Brain microvascular endothelial cell (primary cell): Measurements from ENCODE around the gene NCOR1.
A peak's percentile ranks its signal among the peaks of the same experiment; 100 is the strongest.

Experiments used
- DNase-seq: peaks from one replicate; pipeline ENCODE4 v3.0.0-alpha.2; 2020
- H3K27ac ChIP-seq: fragments of 250-450 bp; sonication (Bioruptor Pico); 2 replicates; pipeline ENCODE4 v1.5.1; 2020; ENCODE audit warnings: mild to moderate bottlenecking, moderate library complexity
- H3K27me3 ChIP-seq: fragments of 250-450 bp; sonication (Bioruptor Pico); replicated peaks from 2 replicates; pipeline ENCODE4 v1.5.1; 2020; ENCODE audit warnings: mild to moderate bottlenecking
- H3K36me3 ChIP-seq: fragments of 250-450 bp; sonication (Bioruptor Pico); replicated peaks from 2 replicates; pipeline ENCODE4 v1.5.1; 2020; ENCODE audit warnings: mild to moderate bottlenecking
- H3K4me3 ChIP-seq: 2 replicates; pipeline ENCODE4 v1.5.1; 2011; ENCODE audit warnings: low read depth, mild to moderate bottlenecking, control low read depth, low read length, moderate library complexity
- in situ Hi-C: cut with HindIII; loops from 2 replicates; pipeline ENCODE4 v1.10.0; 2017; ENCODE audit warnings: low sequenced_read_pairs, low pct_ligation_motif_present
- TF ChIP-seq, protein P1 (sequence below): IDR thresholded peaks from 2 replicates; pipeline ENCODE4 v1.5.1; 2011; ENCODE audit warnings: low read depth, mild to moderate bottlenecking, moderate library complexity, low read length, control low read depth, inconsistent platforms; ENCODE audit errors: missing control alignments

Gene NCOR1

DNA sequence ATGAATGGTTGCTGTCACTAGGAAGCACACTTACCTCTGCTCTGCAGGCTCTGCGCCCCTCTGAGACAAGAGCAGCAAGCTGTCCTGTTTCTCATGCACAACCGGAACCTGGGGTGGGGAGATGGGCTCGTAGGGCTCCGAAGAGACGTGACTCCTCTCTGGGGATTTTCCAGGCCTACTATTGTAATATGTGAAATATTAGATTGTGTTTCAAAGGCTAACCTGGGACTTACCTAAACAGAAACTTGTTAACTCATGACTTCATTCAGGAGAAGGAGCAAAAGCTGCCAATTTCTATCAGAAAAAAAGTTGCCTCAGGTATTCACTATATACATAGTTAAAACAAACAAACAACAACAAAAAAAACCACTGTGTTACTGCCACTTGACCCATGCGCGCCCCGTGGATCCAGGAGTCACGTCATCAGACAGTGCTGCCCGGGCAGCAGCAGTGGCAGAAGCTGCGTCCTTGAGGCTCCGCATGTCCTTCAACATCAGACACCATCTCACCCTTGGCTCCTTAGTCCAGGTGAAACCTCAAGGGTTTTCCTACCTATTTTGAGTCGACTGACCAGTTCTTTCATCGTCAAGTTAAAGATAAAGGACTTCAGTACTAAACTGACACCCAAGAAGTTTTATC is 166.4 kb downstream of the NCOR1 start:
- TF ChIP-seq, protein P1, sequence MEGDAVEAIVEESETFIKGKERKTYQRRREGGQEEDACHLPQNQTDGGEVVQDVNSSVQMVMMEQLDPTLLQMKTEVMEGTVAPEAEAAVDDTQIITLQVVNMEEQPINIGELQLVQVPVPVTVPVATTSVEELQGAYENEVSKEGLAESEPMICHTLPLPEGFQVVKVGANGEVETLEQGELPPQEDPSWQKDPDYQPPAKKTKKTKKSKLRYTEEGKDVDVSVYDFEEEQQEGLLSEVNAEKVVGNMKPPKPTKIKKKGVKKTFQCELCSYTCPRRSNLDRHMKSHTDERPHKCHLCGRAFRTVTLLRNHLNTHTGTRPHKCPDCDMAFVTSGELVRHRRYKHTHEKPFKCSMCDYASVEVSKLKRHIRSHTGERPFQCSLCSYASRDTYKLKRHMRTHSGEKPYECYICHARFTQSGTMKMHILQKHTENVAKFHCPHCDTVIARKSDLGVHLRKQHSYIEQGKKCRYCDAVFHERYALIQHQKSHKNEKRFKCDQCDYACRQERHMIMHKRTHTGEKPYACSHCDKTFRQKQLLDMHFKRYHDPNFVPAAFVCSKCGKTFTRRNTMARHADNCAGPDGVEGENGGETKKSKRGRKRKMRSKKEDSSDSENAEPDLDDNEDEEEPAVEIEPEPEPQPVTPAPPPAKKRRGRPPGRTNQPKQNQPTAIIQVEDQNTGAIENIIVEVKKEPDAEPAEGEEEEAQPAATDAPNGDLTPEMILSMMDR, result no peak
- in situ Hi-C loops, result no loop called here
- Histone ChIP-seq H3K27me3 (no peaks in the 10 kb centered on the region), H3K27ac (no peak overlapping the region), H3K36me3 (peaks cover 30% of the 10 kb centered on the region), H3K4me3 (no peak overlapping the region)
- no peak for DNase-seq

DNA sequence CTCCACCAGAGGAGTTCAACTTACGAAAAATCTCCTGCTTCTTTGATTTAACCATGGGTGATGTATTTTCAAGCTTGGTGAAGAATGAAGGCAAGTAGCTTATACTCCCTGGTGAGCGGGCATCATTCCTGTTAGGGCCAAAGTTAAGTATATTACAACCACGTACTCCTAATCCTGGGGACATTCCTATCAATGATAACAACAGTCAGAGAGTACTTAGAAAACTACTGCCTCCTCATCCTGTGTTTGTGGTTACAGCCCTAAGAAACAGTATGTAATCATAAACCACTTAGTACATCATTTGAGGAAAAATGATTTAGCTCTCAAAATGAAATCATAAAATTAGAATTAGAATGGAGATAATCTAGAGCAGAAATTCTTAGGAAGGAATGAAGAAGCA is 168.4 kb downstream of the NCOR1 start:
- H3K4me3 ChIP-seq, result no peak overlapping the region
- peaks cover 42% of the 10 kb centered on the region for H3K36me3 ChIP-seq
- TF ChIP-seq, protein P1, result no peak
- in situ Hi-C loops, result no loop called here
- peak; percentile 22 for DNase-seq
- H3K27me3 ChIP-seq, result no peaks in the 10 kb centered on the region
- H3K27ac ChIP-seq, result no peak overlapping the region

DNA sequence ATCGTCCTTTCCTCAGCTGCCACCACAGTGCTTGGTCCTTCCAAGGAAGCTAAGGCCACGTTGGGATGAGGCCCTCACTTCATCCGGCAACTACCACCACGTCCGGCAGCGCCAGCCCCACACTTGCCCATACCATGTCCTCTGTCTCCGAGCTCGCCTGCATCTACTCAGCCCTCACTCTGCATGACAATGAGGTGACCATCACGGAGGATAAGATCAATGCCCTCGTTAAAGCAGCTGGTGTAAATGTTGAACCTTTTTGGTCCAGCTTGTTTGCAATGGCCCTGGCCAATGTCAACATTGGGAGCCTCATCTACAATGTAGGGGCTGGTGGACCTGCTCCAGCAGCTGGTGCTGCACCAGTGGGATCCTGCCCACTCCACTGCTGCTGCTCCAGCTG is 170.8 kb downstream of the NCOR1 start:
- no peak for DNase-seq
- TF ChIP-seq, protein P1, result no peak
- peaks cover 54% of the 10 kb centered on the region for H3K36me3 ChIP-seq
- no peak overlapping the region for H3K4me3 ChIP-seq
- no peaks in the 10 kb centered on the region for H3K27me3 ChIP-seq
- in situ Hi-C loops, result no loop called here
- H3K27ac ChIP-seq, result no peak overlapping the region

DNA sequence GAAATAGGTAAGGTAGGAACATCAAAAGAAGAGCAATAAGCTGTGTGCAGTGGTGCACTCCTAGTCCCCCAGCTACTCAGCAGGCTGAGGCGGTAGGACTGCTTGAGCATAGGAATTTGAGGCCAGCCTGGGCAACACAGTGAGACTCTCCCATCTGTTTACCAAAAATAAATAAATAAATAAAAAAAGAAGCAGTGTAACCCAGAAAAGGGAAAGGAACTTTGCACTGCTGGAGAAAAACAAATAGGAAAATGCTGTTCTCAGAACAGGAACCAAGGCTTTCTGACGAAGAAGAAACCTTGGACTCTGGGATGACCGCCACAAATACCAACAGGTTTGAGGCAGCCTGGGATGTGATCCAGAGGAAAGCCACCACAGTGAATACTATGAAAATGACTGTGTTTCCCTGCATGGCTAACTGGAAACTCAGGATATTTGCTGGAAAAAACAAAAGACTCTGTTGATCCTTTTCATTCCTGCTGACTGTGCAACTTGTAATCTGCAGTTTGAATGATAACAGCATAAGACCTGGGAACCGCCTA is 174.6 kb downstream of the NCOR1 start:
- DNase-seq, result peak; percentile 57
- Histone ChIP-seq H3K4me3 (no peak overlapping the region), H3K36me3 (peaks cover 59% of the 10 kb centered on the region), H3K27ac (no peak overlapping the region), H3K27me3 (no peaks in the 10 kb centered on the region)
- TF ChIP-seq, protein P1, result no peak
- in situ Hi-C loops, result no loop called here

DNA sequence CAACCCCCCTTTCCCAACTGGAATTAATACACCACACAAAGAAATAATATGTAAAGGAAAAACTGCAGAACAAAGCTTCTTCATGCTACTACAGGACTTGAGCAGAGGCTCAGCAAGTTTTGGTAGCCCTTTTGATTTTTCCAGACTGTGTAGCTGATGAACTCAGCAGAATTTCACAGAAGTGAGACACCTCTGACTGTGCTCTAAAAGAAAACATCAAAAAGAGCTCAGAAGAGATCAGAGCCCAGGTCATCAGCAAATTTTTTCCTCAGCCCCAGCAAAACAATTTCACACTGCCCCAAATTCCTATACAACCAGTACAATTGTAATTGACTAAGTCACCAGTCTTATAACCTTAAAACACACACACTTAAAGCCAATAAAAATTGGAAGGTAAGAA is 177.7 kb downstream of the NCOR1 start:
- H3K36me3 ChIP-seq, result peaks cover 52% of the 10 kb centered on the region
- in situ Hi-C loops, result no loop called here
- H3K4me3 ChIP-seq, result no peak overlapping the region
- TF ChIP-seq, protein P1, result no peak
- DNase-seq, result peak; percentile 24
- H3K27ac ChIP-seq, result peak overlapping the region; percentile 54
- H3K27me3 ChIP-seq, result no peaks in the 10 kb centered on the region

DNA sequence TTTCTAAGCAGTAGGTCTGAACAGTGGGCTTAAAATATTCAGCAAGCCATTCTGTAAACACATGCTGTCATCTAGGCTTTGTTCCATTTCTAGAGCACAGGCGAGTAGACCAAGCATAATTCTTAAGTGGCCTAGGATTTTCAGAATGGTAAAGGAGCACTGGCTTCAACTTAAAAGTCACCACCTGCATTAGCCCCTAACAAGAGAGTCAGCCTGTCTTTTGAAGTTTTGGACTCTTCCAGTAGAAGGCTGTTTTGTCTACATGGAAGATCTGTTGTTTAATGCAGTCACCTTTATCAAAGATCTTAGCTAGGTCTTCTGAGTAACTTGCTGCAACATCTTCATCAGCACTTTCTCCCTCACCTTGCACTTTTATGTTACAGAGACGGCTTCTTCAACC is 179.1 kb downstream of the NCOR1 start:
- Histone ChIP-seq H3K4me3 (no peak overlapping the region), H3K27ac (no peak overlapping the region), H3K36me3 (peaks cover 55% of the 10 kb centered on the region), H3K27me3 (no peaks in the 10 kb centered on the region)
- TF ChIP-seq, protein P1, result no peak
- DNase-seq, result no peak
- in situ Hi-C loops, result no loop called here
